GM19239 (cell line): ENCODE results near the gene KCNJ16.

ENCODE experiments used
- DNase-seq: peaks from one replicate; pipeline ENCODE4 v3.0.0; 2011; ENCODE audit warnings: low spot score; ENCODE audit not compliant: insufficient read length
- FAIRE-seq: peaks from 2 replicates; lab custom pipeline; 2011; peaks lifted over from hg19 to GRCh38; lab: Jason Lieb, UNC

KCNJ16 gene

DNA sequence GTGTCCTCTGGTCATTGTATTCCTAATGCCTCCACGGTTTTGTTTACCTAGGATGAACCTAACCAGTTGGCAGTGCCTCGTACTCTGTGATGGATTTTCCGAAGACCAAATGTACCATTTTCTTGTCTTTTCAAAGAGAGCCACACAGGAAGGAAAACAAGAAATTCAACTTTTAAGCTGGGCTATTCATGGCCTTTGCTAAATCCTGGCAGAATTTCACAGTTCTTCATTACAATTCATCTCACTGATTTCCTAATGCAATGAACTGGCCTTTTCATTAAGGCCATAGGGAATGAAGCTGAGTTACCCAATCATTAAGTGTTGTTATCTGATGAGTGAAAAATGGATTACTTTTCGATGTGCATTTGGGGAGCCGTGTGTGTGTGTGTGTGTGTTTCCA lies 7.9 kb upstream of the KCNJ16 start:
- DNase-seq = no peak
- FAIRE-seq = no peak

GRCh38 chr17:70070305-70071027 lies 4.6 kb upstream of the KCNJ16 start:
- FAIRE-seq (no peak), DNase-seq (no peak)

GRCh38 chr17:70071127-70071526 lies 3.9 kb upstream of the KCNJ16 start:
- DNase-seq (no peak), FAIRE-seq (no peak)

DNA sequence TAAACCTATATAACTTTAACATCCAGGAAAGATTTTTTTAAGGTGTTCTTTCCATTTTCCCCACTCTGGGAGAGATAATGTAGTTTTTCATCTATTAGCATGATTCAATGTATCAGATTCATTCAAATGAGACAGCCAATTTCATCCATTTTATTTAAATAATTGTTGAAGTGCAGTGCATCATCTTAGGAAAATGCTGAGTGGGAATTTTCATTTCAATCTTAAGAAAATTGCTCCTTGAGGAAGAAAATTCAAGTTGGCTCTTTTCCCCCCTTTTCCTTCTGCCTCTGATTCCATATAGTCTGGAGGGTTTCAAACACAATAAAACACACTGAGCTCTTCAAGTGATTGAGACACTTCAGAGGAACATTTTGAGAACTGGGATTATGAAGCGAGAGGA lies 3.4 kb upstream of the KCNJ16 start:
- FAIRE-seq (no peak), DNase-seq (no peak)

GRCh38 chr17:70072546-70073309 lies 2.3 kb upstream of the KCNJ16 start:
- DNase-seq (no peak), FAIRE-seq (no peak)

DNA sequence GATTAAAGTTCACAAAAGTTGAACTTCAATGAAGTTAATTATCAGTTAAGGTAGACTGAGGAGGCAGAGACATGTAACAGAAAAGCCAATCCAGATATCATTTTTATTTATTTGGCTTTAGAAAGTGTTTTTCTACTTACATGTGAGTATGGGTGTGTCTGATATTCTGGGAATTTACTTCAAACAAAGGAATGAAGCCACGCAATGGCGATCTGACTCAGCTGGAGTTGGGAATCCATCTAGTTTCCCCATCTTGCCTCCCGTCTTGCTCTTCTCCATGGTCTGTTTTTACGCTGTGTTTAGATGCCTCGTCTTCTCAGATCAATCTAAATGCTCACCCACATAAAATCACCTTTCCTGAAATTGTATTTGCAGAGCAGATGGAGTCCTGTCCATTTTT lies 1.7 kb upstream of the KCNJ16 start:
- no peak for FAIRE-seq
- no peak for DNase-seq

GRCh38 chr17:70073799-70074198 lies 1.2 kb upstream of the KCNJ16 start:
- no peak for FAIRE-seq

GRCh38 chr17:70074236-70074830 lies 692 bp upstream of the KCNJ16 start:
- no peak for DNase-seq

More at GRCh38 chr17:70073799-70074198, 1.2 kb upstream of the KCNJ16 start:
- no peak for DNase-seq

DNA sequence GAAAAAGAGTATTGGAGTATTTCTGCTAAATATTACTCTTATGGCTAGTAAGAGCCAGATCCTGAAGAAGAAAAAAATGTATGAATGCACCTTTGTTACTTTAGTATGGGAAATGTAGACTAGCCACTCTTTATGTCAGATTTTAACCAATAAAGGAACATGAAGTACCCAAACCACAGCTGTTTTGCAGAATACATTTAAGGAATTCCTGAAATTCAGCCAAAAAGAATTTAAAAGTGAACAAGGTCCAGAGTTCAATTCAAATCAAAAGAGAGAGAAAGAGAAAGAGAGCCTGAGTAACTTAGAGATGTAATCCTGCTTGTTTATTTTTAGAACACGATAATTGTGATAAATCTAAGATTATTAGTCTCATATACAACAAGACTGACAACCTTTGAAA lies 1.2 kb downstream of the KCNJ16 start:
- DNase-seq (no peak), FAIRE-seq (no peak)

More at GRCh38 chr17:70074236-70074830, 692 bp upstream of the KCNJ16 start:
- no peak for FAIRE-seq

DNA sequence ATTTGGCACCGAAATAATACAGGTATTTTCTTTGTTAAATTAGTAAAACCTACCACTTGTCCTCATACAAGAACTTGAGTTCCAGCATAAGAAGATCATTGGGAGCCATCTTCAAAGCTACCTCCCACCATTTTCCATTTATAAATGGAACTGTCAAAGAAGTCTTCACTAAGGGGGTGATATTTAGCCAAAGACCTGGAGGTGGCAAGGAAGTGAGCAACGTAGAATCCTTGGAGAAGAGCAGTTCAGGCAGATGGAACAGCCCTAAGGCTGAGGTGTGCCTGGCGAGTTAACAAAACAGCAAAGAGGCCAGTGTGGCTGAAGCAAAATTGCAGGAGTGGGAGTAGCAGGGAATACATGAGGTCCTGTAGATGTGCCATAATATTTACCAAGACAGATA lies 1.8 kb downstream of the KCNJ16 start:
- FAIRE-seq (no peak), DNase-seq (no peak)

DNA sequence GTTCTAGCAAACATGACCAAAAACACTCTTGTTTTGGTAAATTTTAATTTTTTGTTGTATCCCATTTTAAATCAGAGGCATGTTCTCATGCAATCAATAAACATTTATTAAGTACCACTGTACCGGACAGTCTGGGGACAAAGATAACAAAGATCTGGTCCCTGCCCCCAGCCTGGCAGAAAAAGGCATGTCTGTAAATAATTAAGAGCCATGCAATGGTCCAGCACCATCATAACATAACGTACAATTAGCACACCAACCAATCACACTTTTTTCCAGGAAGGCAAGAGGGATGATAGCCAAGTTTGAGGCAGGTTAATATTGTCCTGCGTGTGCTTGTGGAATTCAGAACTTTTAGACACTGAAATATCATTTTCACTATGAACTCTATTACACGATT lies 3.5 kb downstream of the KCNJ16 start:
- DNase-seq (no peak), FAIRE-seq (no peak)

DNA sequence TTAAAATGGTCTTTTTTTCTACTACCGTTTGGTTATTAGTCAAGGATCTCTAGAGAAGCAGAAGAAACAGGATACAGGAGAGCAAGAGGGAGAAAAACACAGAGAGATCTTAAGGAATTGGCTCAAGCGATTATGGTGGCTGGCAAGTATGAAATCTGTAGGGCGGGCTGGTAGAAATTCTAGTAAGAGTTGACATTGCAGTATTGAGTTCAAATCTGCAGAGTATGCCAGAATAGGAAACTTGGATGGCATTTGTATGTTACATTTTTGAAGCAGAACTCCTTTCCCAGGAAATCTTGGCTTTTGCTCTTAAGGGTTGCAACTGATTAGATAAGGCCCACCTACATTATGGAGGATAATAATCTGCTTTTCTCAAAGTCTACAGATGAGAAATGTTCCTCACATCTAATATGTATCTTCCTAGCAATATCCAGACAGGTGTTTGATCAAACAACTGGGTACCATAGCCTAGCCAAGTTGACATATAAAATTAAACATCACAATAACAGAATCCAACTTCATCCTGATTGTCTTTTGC lies 4.0 kb downstream of the KCNJ16 start:
- no peak for FAIRE-seq
- DNase-seq = no peak

DNA sequence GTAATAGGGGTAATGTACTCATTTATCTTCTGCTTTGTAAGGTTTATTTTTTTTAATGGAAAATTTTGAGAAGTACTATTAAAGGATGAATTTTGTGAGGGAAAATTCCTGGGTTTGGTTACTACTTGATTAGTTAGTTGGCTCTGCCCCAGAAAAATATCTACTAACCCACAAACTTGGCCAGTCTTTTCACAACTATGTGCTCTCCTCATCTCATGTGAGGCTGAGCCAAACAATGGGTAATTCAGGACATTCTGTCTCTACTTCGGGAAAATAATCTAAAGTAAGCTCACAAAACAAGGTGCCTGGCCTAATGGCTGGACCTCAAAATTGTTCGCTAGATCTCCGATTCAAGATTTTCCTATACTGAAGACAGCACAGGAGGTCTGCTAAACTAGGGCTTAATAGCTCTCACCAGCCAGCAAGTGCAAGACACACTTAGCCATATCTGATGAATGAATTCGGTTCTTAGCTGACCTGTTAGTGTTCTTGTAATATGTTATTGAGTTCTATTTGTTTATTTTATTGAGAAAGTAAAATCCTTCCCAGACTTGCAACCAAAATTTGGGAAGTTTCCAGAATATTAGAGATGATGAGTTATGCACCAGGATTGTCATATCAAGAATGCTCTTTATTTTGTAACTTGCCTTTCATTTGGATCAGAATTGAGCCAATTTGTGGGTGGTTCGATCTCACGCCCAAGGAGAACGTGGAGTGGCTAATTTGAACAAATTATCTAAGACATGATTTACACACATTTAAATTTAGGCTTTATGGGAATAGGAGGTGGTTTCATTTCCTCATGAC lies 5.7 kb downstream of the KCNJ16 start:
- DNase-seq (no peak), FAIRE-seq (no peak)

DNA sequence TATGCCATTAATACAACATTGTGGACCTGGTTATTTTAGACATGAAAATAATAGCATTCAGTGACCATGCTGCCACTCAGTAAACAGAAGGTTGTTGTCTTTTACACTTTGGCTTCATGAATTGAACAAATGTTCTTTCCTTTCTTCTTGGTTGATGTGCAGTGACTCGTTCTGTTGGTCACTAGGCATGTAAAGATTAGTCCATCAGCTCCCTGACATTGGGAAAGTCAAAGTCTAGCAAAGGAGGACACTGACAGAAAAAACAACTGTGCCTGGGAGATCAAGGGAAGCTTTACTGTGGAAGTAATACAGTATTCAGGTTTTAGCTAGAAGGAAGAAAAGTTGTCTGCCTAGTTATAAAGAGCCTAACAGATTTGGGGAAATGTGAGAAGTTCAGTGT lies 6.9 kb downstream of the KCNJ16 start:
- FAIRE-seq = no peak
- no peak for DNase-seq

DNA sequence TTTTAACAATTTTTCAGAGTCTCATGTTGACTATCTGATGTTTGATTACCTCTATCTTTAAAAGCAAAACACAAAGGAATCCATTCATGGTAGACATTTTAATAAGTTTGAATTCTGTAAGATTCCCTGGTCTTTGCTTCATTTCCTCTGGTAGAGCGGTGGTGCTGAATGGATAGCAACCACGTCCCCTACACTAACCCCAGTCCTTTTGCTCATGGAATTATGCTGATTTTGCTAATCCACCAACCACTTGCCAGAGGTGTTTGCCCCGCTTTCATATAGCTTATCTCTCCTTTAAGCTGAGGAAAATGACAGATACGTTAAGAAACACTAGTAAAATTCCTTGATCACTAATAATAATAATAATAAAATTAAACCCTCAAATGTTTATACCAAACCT lies 9.5 kb downstream of the KCNJ16 start:
- FAIRE-seq (no peak), DNase-seq (no peak)

DNA sequence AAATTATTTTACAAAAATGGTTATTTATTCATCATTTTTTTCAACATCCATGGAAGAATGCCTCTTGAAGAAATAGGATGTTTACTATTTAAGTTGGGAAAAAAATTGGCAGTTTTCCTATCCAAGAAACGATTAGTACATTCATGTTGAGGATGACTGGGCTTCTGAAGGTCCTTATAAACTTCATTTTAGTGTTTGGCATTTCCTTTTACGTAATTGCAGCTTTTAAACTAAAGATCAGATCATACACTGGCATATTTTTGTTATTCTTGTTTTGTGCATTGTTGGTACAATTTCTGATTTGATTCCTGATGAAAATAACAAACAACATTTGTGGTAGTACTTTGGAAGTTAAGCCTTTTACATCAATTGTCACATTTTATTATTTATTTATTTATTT lies 11.5 kb downstream of the KCNJ16 start:
- FAIRE-seq = no peak
- no peak for DNase-seq

DNA sequence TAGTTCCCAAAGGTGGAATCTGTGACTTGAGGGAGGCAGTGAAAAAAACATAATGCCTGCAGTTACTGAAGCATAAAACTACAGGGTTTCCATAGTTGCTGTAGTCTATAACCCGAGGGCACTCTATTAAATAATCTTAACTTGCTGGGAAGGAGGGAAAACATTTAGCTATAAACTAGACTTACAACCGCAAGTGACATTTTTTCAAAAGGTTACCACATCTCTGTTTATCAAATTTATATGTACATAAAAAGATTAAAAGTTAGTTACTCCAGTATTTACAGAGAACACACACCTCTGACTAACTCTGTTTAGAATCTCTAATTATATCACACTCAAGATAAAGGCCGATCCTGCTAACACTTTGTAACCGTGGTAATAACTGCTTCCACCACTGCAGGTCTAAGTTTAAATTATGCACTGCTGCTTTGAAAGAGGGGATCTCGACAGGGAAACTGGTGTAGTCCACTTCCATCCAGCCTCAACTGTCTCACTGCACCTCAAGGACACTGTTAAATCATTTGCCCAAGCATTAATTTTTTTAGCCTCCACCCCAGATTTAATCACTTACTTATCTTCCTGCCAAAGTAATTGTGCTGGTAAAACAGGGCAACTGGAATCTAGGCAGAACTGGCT lies 14.6 kb downstream of the KCNJ16 start:
- no peak for FAIRE-seq
- DNase-seq = no peak

DNA sequence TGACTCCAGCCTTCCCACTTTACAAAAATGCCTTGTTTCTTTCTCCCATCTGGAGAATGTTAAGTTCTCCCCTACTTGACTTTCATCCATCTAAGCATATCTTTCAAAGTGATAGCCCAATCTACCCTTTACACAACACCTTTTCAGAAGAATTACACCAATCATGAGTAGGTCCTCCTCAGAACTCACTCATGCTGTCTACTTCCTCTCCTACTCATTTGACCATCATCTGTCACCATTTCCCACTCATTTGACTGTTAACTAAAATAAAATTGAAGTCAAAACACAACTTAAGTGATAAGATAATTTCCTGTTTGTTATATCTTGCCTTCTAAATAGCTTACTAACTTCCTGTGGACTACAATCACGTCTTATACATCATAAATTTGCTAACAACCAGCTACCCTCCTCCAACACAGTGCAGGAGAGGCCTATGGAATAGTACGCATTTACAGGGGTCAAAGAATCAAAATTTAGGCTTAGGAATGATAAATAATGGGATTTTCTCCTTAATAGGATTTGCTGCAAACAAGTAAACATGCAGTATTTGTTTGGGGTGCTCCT lies 16.1 kb downstream of the KCNJ16 start:
- FAIRE-seq = no peak
- DNase-seq = no peak

DNA sequence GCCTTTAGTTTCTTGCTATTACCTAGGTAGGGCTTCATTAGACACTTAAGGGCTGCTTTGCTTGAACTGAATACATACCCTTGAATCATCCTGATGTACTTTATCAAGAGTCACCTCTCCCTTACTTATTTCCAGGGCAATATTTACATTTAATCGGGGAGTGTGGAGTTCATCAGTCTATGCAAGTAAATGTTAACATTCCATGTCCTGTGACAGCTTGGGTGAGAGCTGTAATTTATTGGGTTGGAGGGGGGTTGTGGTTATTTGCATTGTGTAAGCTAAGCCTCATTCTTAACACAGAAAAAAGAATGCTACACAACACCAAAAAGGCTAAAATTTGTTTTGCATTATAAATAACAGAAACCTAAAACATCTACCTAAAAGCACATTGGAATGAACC lies 16.7 kb downstream of the KCNJ16 start:
- DNase-seq (no peak), FAIRE-seq (no peak)

GRCh38 chr17:70093163-70093562 lies 18.1 kb downstream of the KCNJ16 start:
- DNase-seq (no peak), FAIRE-seq (no peak)
